Stimulated activated naive B cell treated with anti-CD40 and anti-IgM and Interleukin-4, amounts not matched to agents 10 μg/mL and 1 μg/mL and 100 μg/mL, for 72 hours (primary cell): Measurements from ENCODE around the gene SETD2.
"Not testable (repeated sequence)": the region's sequence is repeated elsewhere in the genome, so short reads cannot be mapped to it uniquely, and the experiment has no call there.

Experiments used
- ATAC-seq, 2 donors: fragments of 150-1000 bp; cut with Tn5 transposase; replicated peaks; 2 replicates each; pipeline ENCODE4 v1.10.0; 2021; ENCODE audit warnings: moderate library complexity in 1 of 2
- DNase-seq: peaks from one replicate; pipeline ENCODE4 v3.0.0; 2021
- H3K27ac Mint-ChIP-seq: one replicate; pipeline ENCODE4 v1.8.0; 2022; ENCODE audit warnings: mild to moderate bottlenecking, mixed read lengths
- H3K27me3 Mint-ChIP-seq, 2 donors: one replicate each; pipeline ENCODE4 v1.8.0; 2022; ENCODE audit warnings: mixed read lengths in 2 of 2
- H3K36me3 Mint-ChIP-seq, 2 donors: one replicate each; pipeline ENCODE4 v1.8.0; 2022; ENCODE audit warnings: mixed read lengths in 2 of 2, mild to moderate bottlenecking in 1 of 2
- H3K4me1 Mint-ChIP-seq, 2 donors: one replicate each; pipeline ENCODE4 v1.8.0; 2022; ENCODE audit warnings: mixed read lengths in 2 of 2, mild to moderate bottlenecking in 1 of 2
- H3K4me3 Mint-ChIP-seq, 2 donors: one replicate each; pipeline ENCODE4 v1.8.0; 2022; ENCODE audit warnings: mild to moderate bottlenecking in 2 of 2, mixed read lengths in 2 of 2, moderate library complexity in 1 of 2
- H3K9me3 Mint-ChIP-seq, 2 donors: one replicate each; pipeline ENCODE4 v1.8.0; 2022; ENCODE audit warnings: mixed read lengths in 2 of 2, mild to moderate bottlenecking in 1 of 2

The SETD2 gene

GRCh38 chr3:47103619-47104018 lies 60.3 kb downstream of the SETD2 start:
- no peak overlapping the region for H3K27ac Mint-ChIP-seq
- H3K4me3 Mint-ChIP-seq: no peak overlapping the region
- no peaks in the 10 kb centered on the region for H3K9me3 Mint-ChIP-seq
- H3K36me3 Mint-ChIP-seq: peaks cover 7 to 23% of the 10 kb centered on the region in 2 donors
- H3K27me3 Mint-ChIP-seq: no peaks in the 10 kb centered on the region
- H3K4me1 Mint-ChIP-seq: no peaks in the 10 kb centered on the region
- DNase-seq (no peak), ATAC-seq (no peak)

GRCh38 chr3:47102081-47102600 lies 61.8 kb downstream of the SETD2 start:
- no peak for DNase-seq
- H3K4me1 Mint-ChIP-seq: peaks cover 3 to 6% of the 10 kb centered on the region in 2 donors
- H3K36me3 Mint-ChIP-seq: peaks cover 13 to 29% of the 10 kb centered on the region in 2 donors

GRCh38 chr3:47098910-47099309 lies 65.0 kb downstream of the SETD2 start:
- DNase-seq: no peak
- Mint-ChIP-seq H3K36me3 (peaks cover 21 to 41% of the 10 kb centered on the region in 2 donors), H3K27ac (no peak overlapping the region), H3K4me1 (peaks cover 3 to 6% of the 10 kb centered on the region in 2 donors), H3K27me3 (no peaks in the 10 kb centered on the region), H3K9me3 (no peaks in the 10 kb centered on the region), H3K4me3 (no peak overlapping the region)
- ATAC-seq: no peak

More at GRCh38 chr3:47102081-47102600, 61.8 kb downstream of the SETD2 start:
- H3K27me3 Mint-ChIP-seq: no peaks in the 10 kb centered on the region
- no peak overlapping the region for H3K27ac Mint-ChIP-seq
- H3K9me3 Mint-ChIP-seq: no peaks in the 10 kb centered on the region
- no peak for ATAC-seq
- no peak overlapping the region for H3K4me3 Mint-ChIP-seq

- Mint-ChIP-seq H3K4me1 (peaks cover 3 to 6% of the 10 kb centered on the region in 2 donors), H3K36me3 (peaks cover 18 to 36% of the 10 kb centered on the region in 2 donors), H3K27ac (no peak overlapping the region), H3K9me3 (no peaks in the 10 kb centered on the region), H3K4me3 (no peak overlapping the region), H3K27me3 (no peaks in the 10 kb centered on the region)
- ATAC-seq (no peak), DNase-seq (no peak)
These were observed 66.0 kb downstream of the SETD2 start for GRCh38 chr3:47097864-47098263.

- H3K27me3 Mint-ChIP-seq: no peaks in the 10 kb centered on the region
- DNase-seq: no peak
- no peak overlapping the region for H3K4me3 Mint-ChIP-seq
- H3K4me1 Mint-ChIP-seq: peaks cover 3 to 6% of the 10 kb centered on the region in 2 donors
- H3K9me3 Mint-ChIP-seq: no peaks in the 10 kb centered on the region
- no peak for ATAC-seq
- H3K27ac Mint-ChIP-seq: peak overlapping the region; percentile 37
- H3K36me3 Mint-ChIP-seq: peaks cover 18 to 31% of the 10 kb centered on the region in 2 donors
These were observed 67.0 kb downstream of the SETD2 start for GRCh38 chr3:47096959-47097358.

GRCh38 chr3:47092090-47092489 lies 71.8 kb downstream of the SETD2 start:
- Mint-ChIP-seq H3K36me3 (peaks cover 19 to 30% of the 10 kb centered on the region in 2 donors), H3K27me3 (no peaks in the 10 kb centered on the region), H3K9me3 (no peaks in the 10 kb centered on the region), H3K4me1 (no peaks in the 10 kb centered on the region), H3K4me3 (no peak overlapping the region), H3K27ac (no peak overlapping the region)
- ATAC-seq (no peak), DNase-seq (no peak)

GRCh38 chr3:47089630-47090029 lies 74.3 kb downstream of the SETD2 start:
- H3K27ac Mint-ChIP-seq: peak overlapping the region; percentile 3
- peaks cover 0 to 1% of the 10 kb centered on the region in 2 donors for H3K4me1 Mint-ChIP-seq
- no peak overlapping the region for H3K4me3 Mint-ChIP-seq
- peaks cover 13 to 26% of the 10 kb centered on the region in 2 donors for H3K36me3 Mint-ChIP-seq
- no peaks in the 10 kb centered on the region for H3K27me3 Mint-ChIP-seq
- ATAC-seq (no peak), DNase-seq (no peak)
- no peaks in the 10 kb centered on the region for H3K9me3 Mint-ChIP-seq

- H3K36me3 Mint-ChIP-seq: peaks cover 27 to 45% of the 10 kb centered on the region in 2 donors
- H3K27me3 Mint-ChIP-seq: no peaks in the 10 kb centered on the region
- no peak for DNase-seq
- H3K9me3 Mint-ChIP-seq: no peaks in the 10 kb centered on the region
- no peak overlapping the region for H3K4me3 Mint-ChIP-seq
- peaks cover 14 to 17% of the 10 kb centered on the region in 2 donors for H3K4me1 Mint-ChIP-seq
- ATAC-seq: no peak
- H3K27ac Mint-ChIP-seq: no peak overlapping the region
These were observed 77.8 kb downstream of the SETD2 start for GRCh38 chr3:47086071-47086470.

GRCh38 chr3:47083786-47084185 lies 80.1 kb downstream of the SETD2 start:
- Mint-ChIP-seq H3K27me3 (no peaks in the 10 kb centered on the region), H3K4me1 (peaks cover 14 to 17% of the 10 kb centered on the region in 2 donors), H3K27ac (peak overlapping the region; percentile 80), H3K4me3 (no peak overlapping the region), H3K9me3 (no peaks in the 10 kb centered on the region), H3K36me3 (peaks cover 24 to 45% of the 10 kb centered on the region in 2 donors)
- ATAC-seq (no peak), DNase-seq (no peak)

- peak; percentile 66 to 78 for ATAC-seq
- Mint-ChIP-seq H3K4me1 (peaks cover 14 to 17% of the 10 kb centered on the region in 2 donors), H3K9me3 (no peaks in the 10 kb centered on the region), H3K4me3 (no peak overlapping the region), H3K27ac (peak overlapping the region; percentile 1), H3K36me3 (peaks cover 21 to 42% of the 10 kb centered on the region in 2 donors), H3K27me3 (no peaks in the 10 kb centered on the region)
- no peak for DNase-seq
These were observed 81.4 kb downstream of the SETD2 start for GRCh38 chr3:47082519-47082918.

- ATAC-seq: no peak
- H3K4me3 Mint-ChIP-seq: no peak overlapping the region
- peaks cover 31 to 49% of the 10 kb centered on the region in 2 donors for H3K36me3 Mint-ChIP-seq
- H3K4me1 Mint-ChIP-seq: peaks cover 12 to 17% of the 10 kb centered on the region in 2 donors
- no peaks in the 10 kb centered on the region for H3K27me3 Mint-ChIP-seq
- no peak overlapping the region for H3K27ac Mint-ChIP-seq
- no peak for DNase-seq
- no peaks in the 10 kb centered on the region for H3K9me3 Mint-ChIP-seq
These were observed 84.5 kb downstream of the SETD2 start for GRCh38 chr3:47079432-47079831.

- Mint-ChIP-seq H3K36me3 (peaks cover 24 to 40% of the 10 kb centered on the region in 2 donors), H3K4me1 (peaks cover 0 to 3% of the 10 kb centered on the region in 2 donors), H3K9me3 (no peaks in the 10 kb centered on the region), H3K27ac (no peak overlapping the region), H3K27me3 (no peaks in the 10 kb centered on the region), H3K4me3 (no peak overlapping the region)
- no peak for ATAC-seq
- no peak for DNase-seq
These were observed 90.2 kb downstream of the SETD2 start for GRCh38 chr3:47073685-47074084.

- Mint-ChIP-seq H3K4me1 (peaks cover 0 to 3% of the 10 kb centered on the region in 2 donors), H3K27ac (no peak overlapping the region), H3K27me3 (no peaks in the 10 kb centered on the region), H3K36me3 (peaks cover 13 to 32% of the 10 kb centered on the region in 2 donors), H3K4me3 (no peak overlapping the region), H3K9me3 (no peaks in the 10 kb centered on the region)
- DNase-seq (no peak), ATAC-seq (no peak)
These were observed 93.1 kb downstream of the SETD2 start for GRCh38 chr3:47070770-47071169.

GRCh38 chr3:47066259-47066658 lies 97.7 kb downstream of the SETD2 start:
- peaks cover 2 to 10% of the 10 kb centered on the region in 2 donors for H3K4me1 Mint-ChIP-seq
- not testable (repeated sequence) for H3K27me3 Mint-ChIP-seq, H3K27ac Mint-ChIP-seq, ATAC-seq, H3K9me3 Mint-ChIP-seq, DNase-seq, H3K4me3 Mint-ChIP-seq
- H3K36me3 Mint-ChIP-seq: peaks cover 11 to 39% of the 10 kb centered on the region in 2 donors

GRCh38 chr3:47065681-47066080 lies 98.2 kb downstream of the SETD2 start:
- Mint-ChIP-seq H3K9me3 (no peaks in the 10 kb centered on the region), H3K27ac (no peak overlapping the region), H3K4me3 (no peak overlapping the region), H3K36me3 (peaks cover 14 to 45% of the 10 kb centered on the region in 2 donors), H3K27me3 (no peaks in the 10 kb centered on the region), H3K4me1 (peaks cover 5 to 10% of the 10 kb centered on the region in 2 donors)
- ATAC-seq: no peak
- DNase-seq: no peak
